HG03045 (cell line): ENCODE measurements around the gene INSR.
A peak's percentile ranks its signal among the peaks of the same experiment; 100 is the strongest.

Experiments
- ATAC-seq: cut with Tn5 transposase; IDR thresholded peaks from one replicate; pipeline ENCODE4 v1.9.1; 2021; ENCODE audit warnings: mild to moderate bottlenecking, moderate library complexity; ENCODE audit not compliant: unreplicated experiment

Gene INSR

GRCh38 chr19:7297742-7298141 is 3.5 kb upstream of the INSR start:
- no peak for ATAC-seq

GRCh38 chr19:7295912-7296536 is 1.8 kb upstream of the INSR start:
- ATAC-seq: no peak

- ATAC-seq: peak; percentile 43
These were observed 471 bp upstream of the INSR start for GRCh38 chr19:7294558-7295212.

DNA sequence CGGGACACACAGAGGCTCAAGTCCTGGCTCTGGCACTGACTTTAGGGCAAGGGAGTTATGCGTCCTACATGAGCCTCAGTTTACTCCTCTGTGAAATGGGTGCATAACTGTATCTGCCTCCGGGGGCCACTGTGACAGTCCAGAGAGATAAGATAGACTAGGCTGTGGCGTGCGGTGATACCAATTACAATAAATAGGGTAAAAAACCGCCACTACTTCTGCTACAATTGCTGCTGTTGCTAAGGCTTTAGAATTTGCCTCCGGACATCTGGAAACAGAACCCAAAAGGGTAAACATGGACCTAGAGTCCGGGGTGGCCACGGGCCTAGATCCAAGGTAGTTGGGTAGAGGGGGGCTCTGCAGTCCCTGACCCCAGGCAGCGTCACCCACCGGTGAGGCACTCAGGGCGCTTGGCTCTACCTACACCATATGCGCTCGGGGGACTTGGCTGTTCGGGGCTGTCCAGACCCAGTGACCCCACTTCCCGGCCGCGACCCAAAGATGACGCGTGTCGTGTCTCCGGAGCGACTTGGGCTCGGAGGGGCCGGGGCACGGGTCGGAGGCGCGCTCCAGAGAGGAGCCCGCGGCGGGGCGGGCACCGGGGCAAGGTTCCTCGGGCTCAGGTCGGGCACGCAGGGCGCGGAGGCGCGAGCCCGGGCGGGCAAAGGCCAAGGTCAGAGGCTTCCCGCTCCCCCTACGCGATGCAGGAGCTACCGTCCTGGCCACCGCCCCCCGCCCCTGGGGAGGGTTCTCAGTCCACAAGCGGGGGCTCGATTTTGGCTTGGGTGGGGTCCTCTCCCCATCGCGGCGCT is 1.1 kb downstream of the INSR start:
- ATAC-seq: peak; percentile 21

DNA sequence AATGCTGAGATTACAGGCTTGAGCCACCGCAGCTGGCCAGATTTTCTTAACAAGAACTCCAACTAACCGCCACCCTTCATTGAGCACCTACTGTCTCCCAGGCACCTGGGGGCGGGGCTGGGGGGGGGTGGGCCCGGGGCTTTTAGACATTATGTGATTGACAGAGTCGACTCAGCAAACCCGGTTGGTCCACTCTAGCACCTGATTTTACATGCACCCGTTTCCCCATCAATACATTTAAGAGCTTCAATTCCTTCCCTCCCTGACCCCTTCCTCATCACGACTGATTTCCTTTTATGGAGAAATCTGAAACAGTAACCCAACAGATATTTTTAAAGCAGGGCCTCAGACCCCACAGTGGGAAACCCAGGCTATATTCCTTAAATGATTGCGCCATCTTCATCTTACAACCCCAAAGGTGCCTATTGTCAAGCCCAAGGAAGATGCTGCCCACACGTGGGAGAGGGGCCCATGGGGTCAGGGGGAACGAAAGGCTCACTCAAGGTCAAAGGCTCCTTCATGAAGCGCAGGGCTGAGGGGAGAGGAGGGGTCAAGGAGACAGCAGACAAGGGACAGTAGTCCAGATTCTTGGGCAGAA is 1.8 kb downstream of the INSR start:
- no peak for ATAC-seq

GRCh38 chr19:7288977-7289376 is 5.2 kb downstream of the INSR start:
- ATAC-seq: no peak

- ATAC-seq: no peak
These were observed 6.1 kb downstream of the INSR start for GRCh38 chr19:7288131-7288530.

DNA sequence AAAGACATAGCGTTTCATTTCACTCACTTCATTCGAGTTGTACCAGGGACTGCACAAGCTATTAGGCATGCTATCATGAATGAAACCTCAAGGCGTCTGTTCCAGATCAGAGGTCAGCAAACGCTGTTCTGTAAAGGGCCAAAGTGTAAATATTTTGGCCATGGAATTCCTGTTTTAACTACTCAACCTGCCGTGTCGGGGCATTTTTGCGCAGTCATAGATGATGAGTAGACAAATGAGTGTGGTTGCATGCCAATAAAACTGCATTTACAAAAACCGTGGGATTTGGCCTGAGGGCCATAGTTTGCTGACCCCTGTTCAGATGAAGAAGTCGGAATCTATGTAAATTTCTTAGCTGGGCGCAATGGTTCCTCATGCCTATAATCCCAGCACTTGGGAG is 6.5 kb downstream of the INSR start:
- no peak for ATAC-seq

DNA sequence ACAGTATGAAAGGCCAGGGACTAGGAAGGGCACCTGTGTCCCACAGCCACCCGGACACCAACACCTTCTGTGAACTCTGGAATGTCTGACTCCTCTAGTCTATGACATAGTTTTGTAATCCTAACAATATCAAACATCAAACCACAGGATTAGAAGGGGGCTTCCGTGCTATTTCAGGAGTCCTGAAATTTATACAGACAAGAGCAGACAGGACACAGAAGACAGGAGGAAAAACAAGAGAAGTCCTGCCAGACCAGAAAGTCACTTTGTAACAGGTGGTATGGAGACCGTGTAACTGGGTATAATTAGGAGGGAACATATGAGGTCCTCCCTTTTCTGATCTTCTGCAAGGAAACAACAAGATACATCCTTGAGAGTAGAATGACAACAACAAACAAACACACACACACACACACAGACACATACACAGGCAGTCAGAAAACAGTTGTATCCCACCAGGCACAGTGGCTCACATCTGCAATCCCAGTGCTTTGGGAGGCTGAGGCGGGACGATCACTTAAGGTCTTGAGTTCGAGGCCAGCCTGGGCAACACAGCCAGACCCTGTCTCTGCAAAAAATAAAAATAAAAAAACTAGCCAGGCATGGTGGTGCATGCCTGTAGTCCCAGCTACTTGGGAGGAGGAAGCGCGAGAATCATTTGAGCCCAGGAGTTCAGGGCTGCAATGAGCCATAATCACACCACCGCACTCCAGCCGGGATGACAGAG is 13.1 kb downstream of the INSR start:
- no peak for ATAC-seq

- ATAC-seq: no peak
These were observed 21.2 kb downstream of the INSR start for GRCh38 chr19:7272856-7273578.

- ATAC-seq: no peak
These were observed 25.5 kb downstream of the INSR start for GRCh38 chr19:7268705-7269098.

DNA sequence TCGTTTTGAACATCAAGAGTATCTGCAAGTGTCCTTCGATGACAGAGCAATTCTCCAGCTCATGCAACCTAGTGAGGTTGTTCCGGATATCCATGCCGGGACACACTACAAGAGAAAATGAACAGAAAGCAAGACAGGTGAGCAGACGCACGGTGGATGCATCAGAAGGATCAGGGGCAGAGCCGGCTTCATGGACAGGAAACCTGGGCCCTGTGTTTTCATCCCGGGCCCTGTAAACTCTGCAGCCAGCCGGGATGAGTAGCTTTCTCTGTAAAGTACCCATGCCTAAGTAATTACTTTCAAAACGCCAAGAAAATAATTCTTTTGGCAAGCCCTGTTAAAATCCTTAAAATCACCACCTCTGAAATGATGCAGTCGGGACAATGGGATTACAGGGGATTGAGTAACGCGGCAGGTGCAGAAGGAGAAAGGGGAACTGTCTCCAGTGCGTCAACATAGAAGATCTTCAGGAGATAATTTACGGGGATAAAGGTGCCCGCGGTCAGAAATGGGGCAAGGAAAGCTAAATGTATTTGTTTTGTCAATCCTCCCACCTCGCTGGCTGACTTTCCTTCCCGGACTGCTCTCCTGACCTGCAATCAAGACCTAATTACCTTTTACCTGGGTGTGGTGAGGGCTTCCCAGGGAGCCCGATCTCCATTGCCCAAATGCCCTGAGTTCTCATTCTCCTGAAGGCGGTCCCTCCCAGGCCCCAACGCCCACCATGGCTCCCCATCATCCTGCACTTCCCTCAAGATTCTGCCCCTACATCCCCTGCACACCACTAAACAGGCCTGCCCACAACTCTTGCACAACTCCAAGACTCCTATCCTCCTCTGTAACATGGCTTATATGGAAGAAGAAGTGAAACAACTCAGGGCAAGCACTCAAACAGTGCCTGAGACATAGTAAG is 26.2 kb downstream of the INSR start:
- no peak for ATAC-seq

DNA sequence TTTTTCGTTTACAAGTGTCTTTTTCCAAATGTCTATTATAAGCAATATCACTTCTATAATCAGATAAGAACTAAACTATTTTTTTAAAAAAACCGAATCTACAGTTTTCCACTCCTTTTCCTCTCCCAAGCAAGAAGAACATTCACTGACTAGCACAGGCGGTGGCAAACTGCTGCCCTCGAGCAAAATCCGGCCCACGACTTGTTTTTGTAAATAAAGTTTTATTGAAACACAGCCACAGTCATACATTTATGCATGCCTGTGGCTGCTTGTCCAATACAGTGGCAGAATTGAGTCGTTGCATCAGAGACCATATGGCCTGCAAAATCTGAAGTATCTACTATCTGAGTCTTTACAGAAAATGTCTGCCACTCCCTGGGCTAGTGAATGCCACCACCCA is 27.4 kb downstream of the INSR start:
- ATAC-seq: no peak

GRCh38 chr19:7265963-7266362 is 28.3 kb downstream of the INSR start:
- ATAC-seq: no peak

DNA sequence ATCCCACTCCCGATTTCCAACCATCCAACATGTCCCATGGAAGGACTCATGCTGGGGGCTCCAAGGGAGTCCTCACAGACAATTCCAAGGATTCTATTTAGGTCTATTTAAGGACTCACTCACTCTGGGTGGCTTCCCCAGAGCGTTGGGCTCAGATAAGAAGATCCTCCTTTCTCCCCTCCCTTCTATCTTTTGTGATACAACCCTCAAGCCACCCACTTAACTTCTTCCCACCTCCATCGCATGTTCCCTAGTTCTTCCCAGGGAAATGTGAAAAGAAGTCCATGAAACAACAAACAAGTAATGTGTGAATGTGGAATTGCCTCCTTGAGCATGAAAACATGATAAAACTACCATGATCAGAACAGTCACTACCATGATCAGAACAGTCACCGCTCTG is 29.4 kb downstream of the INSR start:
- ATAC-seq: no peak

DNA sequence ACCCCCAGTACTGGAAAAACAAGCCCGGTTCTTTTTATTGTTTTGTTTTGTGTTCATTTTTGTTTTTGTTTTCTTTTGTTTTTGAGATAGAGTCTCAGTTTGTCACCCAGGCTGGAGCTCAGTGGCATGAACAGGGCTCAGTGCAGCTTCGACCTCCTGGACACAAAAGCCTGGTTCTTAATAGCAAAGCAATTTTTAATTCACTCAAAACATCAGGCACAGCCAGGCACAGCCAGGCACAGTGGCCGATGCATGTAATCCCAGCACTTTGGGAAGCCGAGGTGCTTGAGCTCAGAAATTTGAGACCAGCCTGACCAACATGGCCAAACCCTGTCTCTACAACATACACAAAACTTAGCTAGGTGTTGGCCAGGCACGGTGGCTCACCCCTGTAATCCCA is 30.7 kb downstream of the INSR start:
- ATAC-seq: no peak

- ATAC-seq: no peak
These were observed 31.1 kb downstream of the INSR start for GRCh38 chr19:7263066-7263465.

- ATAC-seq: no peak
These were observed 31.7 kb downstream of the INSR start for GRCh38 chr19:7262470-7262869.

DNA sequence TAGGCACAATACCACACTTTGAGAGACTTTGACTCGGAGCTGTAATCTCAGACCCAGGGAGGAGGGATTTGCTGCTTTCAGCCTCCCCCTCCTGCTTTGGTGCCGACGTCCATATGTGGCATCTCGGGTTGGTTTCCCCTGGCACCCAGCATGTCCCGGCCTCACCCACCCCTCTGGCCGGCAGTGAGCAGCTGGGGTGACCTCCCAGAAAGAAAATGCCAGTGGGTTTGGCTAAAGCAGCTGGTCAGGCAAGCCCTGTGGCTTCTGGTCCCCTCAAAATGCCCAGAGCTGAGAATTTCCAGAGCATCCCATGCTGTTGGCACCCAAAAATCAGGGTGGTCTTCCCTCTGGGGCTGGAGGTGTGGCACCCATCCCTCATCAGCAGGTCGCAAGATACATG is 34.1 kb downstream of the INSR start:
- ATAC-seq: no peak
